Psoas muscle (tissue), 8 donors: ENCODE data around the gene G3BP1. TPM values are rescaled to one million over a fixed set of nuclear protein-coding genes. Genes with fewer than 3 reads are reported as not detected.

Source experiments
- ATAC-seq, 4 donors: fragments of 200-7000 bp; cut with Tn5 transposase; one replicate each; pipeline ENCODE4 v1.9.1; 2020; ENCODE audit warnings: moderate library complexity in 3 of 4, mild to moderate bottlenecking in 2 of 4
- DNase-seq, 2 donors: peaks; one replicate each; pipeline ENCODE4 v3.0.0-alpha.2; 2020
- H3K27ac ChIP-seq: fragments of 200-600 bp; one replicate; pipeline ENCODE4 v1.8.0; 2022
- H3K27me3 ChIP-seq, 3 donors: fragments of 200-600 bp in 1 of 3; one replicate each; pipeline versions ENCODE4 v1.6.1 to v1.8.0; 2013 to 2022; ENCODE audit warnings: low read length in 2 of 3, mild to moderate bottlenecking in 2 of 3, moderate library complexity in 1 of 3; ENCODE audit not compliant: insufficient read depth in 3 of 3
- H3K36me3 ChIP-seq, 2 donors: fragments of 200-600 bp in 1 of 2; one replicate each; pipeline versions ENCODE4 v1.6.1 to v1.8.0; 2013 to 2022; ENCODE audit warnings: low read depth in 1 of 2, mild to moderate bottlenecking in 1 of 2, moderate library complexity in 1 of 2; ENCODE audit not compliant: insufficient read depth in 1 of 2
- H3K4me1 ChIP-seq: fragments of 200-600 bp; one replicate; pipeline ENCODE4 v1.8.0; 2022
- H3K4me3 ChIP-seq: fragments of 200-600 bp; one replicate; pipeline ENCODE4 v1.8.0; 2022; ENCODE audit warnings: mild to moderate bottlenecking
- H3K9me3 ChIP-seq: fragments of 200-600 bp; one replicate; pipeline ENCODE4 v1.8.0; 2022
- WGBS, 3 donors: extraction: QIAGEN DNeasy Blood & Tissue Kit; methylation state at CpG; one replicate each; pipeline versions ENCODE4 v1.1.6 to v1.1.7; 2013; 5-methylcytosine and 5-hydroxymethylcytosine counted together
- intact Hi-C, 2 donors: fragments of 100-400 bp; cut with DNase I; formaldehyde crosslinking; loops; one replicate each; pipeline versions ENCODE4 v1.11.0 to v1.14.2; 2022
- polyA plus RNA-seq, 3 donors: library from polyadenylated mRNA; stranded (reverse); fragments of 200-250 nt; gene quantifications; one replicate each; pipeline ENCODE4 v1.2.3, GENCODE V29; 2013
- total RNA-seq, 4 donors: library from RNA; stranded (reverse); fragmentation: NEBNext Ultra II Directional in 2 of 4; extraction: Animal tissue kit (Norgen Biotek cat#: 25700) in 2 of 4; gene quantifications; one replicate each; pipeline versions ENCODE4 v1.2.1 to v1.2.4, GENCODE V29; 2021 to 2023
- TF ChIP-seq, protein P1 (sequence below): fragments of 200-600 bp; IDR thresholded peaks from one replicate; pipeline ENCODE4 v1.8.0; 2022; ENCODE audit warnings: antibody characterized with exemption
- donor health status: healthy with polysubstance abuse.
- donor health status: DM: no; HTN: no; CAD: no; lungs with moderate emphysema.
- donor health status: Bipolar disorder and iron deficiency.
- donor health status: healthy.
- donor health status: DM: yes; HTN: yes; CAD: no.
- donor health status: DM: no; HTN: no; CAD: no.
- donor health status: DM: no; HTN: no; CAD: no.
- donor health status: DM: yes; HTN: yes; CAD: no.

The G3BP1 gene
- total and polyA plus RNA-seq, 7 donors = 47.0 to 230 (median 132) TPM

DNA sequence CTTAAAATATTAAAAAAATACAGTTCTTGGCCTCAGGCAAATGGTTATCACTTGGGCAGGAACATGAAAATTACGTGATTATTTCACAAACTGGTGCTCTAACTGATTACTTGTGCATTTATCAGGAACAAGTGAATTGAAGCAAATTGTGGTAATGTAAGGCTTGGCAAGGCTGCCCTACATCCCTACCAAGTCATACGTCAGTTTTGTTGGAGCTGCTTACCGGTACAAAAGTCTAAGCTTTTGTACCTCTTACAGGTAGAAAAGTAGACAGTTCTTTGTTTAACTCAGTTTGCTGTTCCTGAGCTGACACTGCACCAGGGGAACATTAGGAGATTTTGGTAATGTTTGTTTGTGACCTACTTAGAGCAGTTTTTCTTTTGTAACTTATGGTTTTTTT lies 2.2 kb downstream of the G3BP1 start:
- no peaks in the 10 kb centered on the region for H3K9me3 ChIP-seq
- peak overlapping the region; percentile 93 for H3K27ac ChIP-seq
- DNase-seq = no peak

DNA sequence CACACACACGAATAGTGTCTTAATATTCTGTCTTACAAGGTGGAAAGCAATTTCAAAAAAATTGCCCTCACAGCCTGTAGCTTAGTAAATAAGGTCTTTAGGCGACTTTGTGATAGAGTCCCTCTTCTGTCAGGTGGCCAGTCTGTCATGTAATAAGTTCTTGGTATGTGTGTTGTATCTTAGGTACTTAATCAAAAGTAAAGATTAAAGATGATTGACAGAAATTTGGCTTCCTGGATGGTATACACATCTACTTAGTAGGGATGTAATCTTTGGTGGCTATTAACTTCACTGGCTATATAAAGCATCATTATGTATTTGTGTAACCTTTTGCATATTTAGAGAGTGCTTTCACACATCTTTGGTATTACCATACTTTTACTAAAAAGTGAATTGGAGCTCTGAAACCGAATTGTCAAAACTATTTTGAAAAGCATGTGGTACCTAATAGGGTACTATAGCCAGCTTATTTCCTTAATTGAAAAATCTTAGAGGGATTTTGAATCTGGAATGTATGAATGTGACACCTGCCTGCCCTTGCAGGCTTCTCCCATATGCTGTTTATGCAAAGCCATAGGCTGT lies 3.4 kb downstream of the G3BP1 start:
- peak overlapping the region; percentile 90 for H3K4me3 ChIP-seq
- 17 to 28% (median 22%) methylated on average over 3 of the region's 3 CpGs for WGBS, 3 donors

More for the DNA sequence above, 2.2 kb downstream of the G3BP1 start:
- peaks cover 49% of the 10 kb centered on the region for H3K4me1 ChIP-seq
- H3K36me3 ChIP-seq = no peaks in the 10 kb centered on the region
- intact Hi-C loops = no loop called here
- peak overlapping the region; percentile 90 for H3K4me3 ChIP-seq
- no peak for ATAC-seq
- H3K27me3 ChIP-seq = no peaks in the 10 kb centered on the region
- TF ChIP-seq, protein P1, sequence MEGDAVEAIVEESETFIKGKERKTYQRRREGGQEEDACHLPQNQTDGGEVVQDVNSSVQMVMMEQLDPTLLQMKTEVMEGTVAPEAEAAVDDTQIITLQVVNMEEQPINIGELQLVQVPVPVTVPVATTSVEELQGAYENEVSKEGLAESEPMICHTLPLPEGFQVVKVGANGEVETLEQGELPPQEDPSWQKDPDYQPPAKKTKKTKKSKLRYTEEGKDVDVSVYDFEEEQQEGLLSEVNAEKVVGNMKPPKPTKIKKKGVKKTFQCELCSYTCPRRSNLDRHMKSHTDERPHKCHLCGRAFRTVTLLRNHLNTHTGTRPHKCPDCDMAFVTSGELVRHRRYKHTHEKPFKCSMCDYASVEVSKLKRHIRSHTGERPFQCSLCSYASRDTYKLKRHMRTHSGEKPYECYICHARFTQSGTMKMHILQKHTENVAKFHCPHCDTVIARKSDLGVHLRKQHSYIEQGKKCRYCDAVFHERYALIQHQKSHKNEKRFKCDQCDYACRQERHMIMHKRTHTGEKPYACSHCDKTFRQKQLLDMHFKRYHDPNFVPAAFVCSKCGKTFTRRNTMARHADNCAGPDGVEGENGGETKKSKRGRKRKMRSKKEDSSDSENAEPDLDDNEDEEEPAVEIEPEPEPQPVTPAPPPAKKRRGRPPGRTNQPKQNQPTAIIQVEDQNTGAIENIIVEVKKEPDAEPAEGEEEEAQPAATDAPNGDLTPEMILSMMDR = no peak
- 1 to 3% (median 3%) methylated on average over 3 of the region's 3 CpGs for WGBS, 3 donors

DNA sequence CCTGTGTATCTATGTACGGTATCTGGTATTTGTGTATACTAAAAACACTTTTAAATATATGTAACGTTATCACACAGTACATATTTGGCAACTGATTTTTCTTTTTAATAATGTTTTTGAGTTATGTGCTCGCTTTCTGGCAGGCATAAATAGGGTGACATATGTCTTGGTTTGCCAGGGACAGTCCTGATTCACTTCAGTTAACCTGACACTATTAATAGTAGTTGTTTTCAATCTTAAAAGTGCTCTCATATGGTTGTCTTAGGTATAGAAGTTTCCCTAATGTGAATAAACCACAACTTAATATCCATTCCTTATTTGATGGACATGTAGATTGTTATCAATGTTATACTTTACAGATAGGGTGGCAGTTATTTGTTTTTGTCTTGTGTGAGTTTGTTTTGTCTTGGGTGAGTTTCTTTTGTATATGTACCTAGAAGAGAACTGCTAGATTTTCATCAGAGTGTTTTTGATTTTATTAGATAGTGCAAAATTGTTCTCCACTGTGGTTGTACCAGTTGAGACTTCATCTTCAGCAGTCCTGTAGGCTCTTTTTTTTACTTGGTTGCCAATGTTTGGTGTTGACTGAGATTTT lies 7.9 kb downstream of the G3BP1 start:
- Histone ChIP-seq H3K27me3 (no peaks in the 10 kb centered on the region), H3K27ac (peak overlapping the region; percentile 26), H3K36me3 (no peaks in the 10 kb centered on the region), H3K9me3 (no peaks in the 10 kb centered on the region), H3K4me3 (peak overlapping the region; percentile 4), H3K4me1 (peaks cover 79% of the 10 kb centered on the region)
- TF ChIP-seq, protein P1 = no peak
- ATAC-seq (peak; percentile 35 to 74 (median 52)), DNase-seq (no peak)
- intact Hi-C loops = no loop called here
- 30 to 49% (median 33%) methylated on average over 3 of the region's 3 CpGs for WGBS, 3 donors

More for the DNA sequence above, 3.4 kb downstream of the G3BP1 start:
- TF ChIP-seq, protein P1 = no peak
- Histone ChIP-seq H3K9me3 (no peaks in the 10 kb centered on the region), H3K27me3 (no peaks in the 10 kb centered on the region), H3K36me3 (no peaks in the 10 kb centered on the region), H3K27ac (peak overlapping the region; percentile 93), H3K4me1 (peaks cover 53% of the 10 kb centered on the region)
- DNase-seq (no peak), ATAC-seq (no peak)
- intact Hi-C loops = no loop called here

DNA sequence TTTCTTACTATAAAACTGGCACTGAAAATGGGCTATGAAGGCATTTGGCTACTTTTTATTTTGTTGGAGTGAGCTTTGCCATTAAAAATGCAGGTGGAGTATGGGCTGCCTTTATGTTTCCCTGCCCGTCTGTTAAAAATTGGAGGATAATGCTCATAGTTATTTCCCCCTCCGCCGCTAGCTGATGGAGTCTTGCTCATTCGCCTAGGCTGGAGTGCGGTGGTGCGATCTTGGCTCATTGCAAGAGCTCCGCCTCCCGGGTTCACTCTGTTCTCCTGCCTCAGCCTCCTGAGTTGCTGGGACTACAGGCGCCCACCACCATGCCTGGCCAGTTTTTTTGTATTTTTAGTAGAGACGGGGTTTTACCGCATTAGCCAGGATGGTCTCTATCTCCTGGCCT lies 8.6 kb downstream of the G3BP1 start:
- ATAC-seq (peak in 1 of 4 donors; percentile 18), DNase-seq (no peak)
- intact Hi-C loops = no loop called here
- Histone ChIP-seq H3K4me3 (peak overlapping the region; percentile 4), H3K36me3 (no peaks in the 10 kb centered on the region), H3K9me3 (no peaks in the 10 kb centered on the region), H3K4me1 (peaks cover 76% of the 10 kb centered on the region), H3K27me3 (no peaks in the 10 kb centered on the region), H3K27ac (peak overlapping the region; percentile 26)
- TF ChIP-seq, protein P1 = no peak
- WGBS, 3 donors = 89 to 90% (median 90%) methylated on average over 11 of the region's 11 CpGs
